NCI-H510A (cell line): Measurements from ENCODE around the gene SVBP.

Source experiments
- DNase-seq: peaks from one replicate; lab custom pipeline; 2025; lab: John Stamatoyannopoulos, UW

The SVBP gene

DNA sequence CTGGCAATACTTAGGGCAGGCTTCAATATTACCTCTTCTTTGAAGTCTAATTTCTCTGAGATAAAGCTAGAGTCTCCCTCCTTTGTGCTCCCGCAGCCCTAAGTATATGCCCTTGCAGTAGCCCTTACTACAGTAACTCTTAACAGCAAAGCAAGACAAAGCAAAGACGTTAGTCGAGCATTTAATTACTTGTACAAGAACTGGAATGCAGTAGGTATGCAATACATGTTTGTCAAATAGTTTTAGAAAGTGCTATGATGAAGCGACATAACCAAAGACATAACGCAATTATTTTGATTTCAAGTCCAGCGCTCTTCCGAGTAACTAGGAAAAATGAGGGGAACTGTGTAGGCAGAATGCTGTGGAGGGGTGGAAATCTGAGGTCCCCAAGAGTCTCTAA is 51.9 kb downstream of the SVBP start:
- no peak for DNase-seq

DNA sequence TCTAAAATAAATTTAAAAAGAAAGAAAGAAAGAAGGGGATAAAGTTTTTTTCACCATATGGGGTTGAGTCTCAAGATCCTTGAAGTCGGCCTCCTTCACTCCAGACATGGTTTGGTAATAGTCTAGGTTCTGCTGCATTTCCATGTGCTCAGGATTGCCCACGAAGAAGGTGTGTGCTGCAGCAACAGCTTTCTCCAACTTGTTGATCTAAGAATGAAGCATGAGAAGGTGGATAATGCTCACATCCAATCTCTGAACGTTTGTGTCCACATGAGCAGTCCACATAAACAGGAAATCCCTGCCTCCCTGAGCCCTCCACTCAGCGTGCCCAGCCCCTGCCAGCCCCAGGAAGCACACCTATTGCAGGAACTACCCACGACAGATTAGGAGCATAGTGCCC is 54.9 kb downstream of the SVBP start:
- DNase-seq, result no peak

DNA sequence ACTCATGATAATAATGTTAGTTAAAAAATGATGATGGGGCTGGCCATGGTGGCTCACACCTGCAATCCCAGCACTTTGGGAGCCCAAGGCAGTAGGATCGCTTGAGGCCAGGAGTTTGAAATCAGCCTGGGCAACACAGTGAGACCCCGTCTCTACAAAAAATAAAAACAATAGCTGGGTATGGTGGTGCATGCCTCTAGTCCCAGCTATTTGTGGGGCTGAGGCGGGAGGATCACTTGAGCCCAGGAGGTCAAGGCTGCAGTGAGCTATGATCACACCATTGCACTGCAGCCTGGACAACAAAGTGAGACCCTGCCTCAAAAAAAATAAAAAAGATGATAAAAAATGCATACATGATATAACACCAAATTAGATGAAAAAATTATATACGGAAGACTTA is 55.6 kb downstream of the SVBP start:
- no peak for DNase-seq

DNA sequence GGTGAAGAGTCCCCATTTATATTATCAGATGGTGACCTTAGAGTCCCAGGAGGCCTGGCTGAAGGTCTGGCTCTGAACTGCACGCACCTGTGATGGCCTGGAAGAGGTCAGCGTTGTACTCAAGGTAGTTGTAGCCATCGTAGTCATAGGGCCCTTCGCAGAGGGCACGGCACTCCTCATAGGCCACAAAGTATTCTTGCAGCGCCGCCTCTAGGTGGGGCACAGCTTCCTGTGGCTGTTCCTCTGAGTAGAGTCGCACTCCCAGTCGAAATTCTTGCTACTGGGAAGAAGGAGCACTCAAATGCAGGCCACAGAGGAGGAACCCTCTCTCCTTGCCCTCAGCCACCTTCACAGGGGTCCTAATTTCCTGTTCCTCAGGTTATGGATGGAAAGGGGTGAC is 58.1 kb downstream of the SVBP start:
- no peak for DNase-seq

DNA sequence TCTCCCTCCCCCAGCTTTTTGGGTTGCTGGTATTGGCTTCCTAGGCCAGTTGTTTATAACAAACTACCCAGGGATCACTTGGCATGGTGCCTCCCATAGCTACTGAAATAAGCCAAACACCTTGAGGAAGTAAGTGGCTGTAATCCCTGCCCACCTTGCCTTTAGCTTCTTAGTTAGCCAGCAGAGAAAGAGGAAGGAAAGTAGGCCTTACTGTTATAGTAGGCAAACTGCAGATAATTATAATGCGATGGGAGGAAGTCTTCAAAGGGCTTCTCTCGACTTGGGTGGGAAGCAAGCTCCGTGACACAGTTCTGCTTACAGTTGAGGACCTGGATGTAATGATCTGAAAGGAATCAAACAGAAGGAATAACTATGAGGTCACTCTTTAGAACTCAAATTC is 58.6 kb downstream of the SVBP start:
- no peak for DNase-seq

DNA sequence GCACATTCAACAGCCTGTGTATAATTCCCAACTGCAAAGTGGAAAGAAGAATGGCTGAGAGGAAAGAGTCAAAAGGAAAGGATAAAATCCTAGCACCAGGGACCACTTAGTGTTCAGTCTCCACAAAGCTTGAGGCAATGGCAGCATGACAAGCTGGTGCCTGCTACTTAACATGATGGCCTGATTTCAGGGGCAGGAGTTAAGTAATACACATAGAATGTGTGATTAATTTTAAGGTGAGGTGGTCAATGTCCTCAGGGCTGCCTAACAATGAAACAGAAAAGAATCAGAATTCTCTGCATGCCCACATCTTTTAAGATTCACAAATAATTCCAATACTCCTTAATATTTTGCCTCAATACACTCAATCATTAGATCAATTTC is 59.3 kb downstream of the SVBP start:
- no peak for DNase-seq
